KG1 (cell line): ENCODE data around the gene ATP6V0A1.

Experiments used
- DNase-seq: peaks from one replicate; lab custom pipeline; 2025; lab: John Stamatoyannopoulos, UW

ATP6V0A1 gene

GRCh38 chr17:42562388-42563142 is 103.9 kb downstream of the ATP6V0A1 start:
- DNase-seq, result no peak

DNA sequence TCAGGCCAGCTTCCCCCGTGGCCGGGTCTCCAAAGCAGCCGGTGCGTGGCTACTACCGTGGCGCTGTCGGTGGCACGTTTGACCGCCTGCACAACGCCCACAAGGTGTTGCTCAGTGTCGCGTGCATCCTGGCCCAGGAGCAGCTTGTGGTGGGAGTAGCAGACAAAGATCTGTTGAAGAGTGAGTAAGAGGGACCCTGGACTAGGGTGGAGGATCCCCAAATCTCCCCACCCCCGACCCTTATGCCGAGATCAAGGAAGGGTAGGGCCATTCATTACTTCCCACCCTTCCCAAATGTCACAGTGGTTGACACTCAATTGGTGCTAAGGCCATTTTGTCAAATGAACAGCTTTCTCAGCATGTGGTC is 104.4 kb downstream of the ATP6V0A1 start:
- no peak for DNase-seq

DNA sequence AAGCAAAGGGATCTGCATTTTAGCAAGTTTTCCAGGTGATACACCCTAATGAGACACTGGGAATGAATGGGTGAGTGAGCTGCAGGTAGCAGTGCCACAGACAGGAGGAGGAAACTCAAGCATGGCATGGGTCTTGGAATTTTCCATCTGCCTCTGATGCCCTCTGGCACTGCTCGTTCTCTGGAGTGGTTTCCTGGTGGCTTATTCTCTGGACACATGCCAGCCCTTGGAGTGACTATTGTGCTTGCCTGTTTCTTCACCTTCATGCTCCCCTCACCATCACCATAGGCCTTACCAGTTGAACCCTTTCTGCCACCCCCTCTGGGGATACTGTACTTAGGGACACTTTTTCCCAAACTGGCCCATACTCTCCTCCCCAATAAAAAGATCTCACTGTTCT is 104.9 kb downstream of the ATP6V0A1 start:
- DNase-seq, result no peak

DNA sequence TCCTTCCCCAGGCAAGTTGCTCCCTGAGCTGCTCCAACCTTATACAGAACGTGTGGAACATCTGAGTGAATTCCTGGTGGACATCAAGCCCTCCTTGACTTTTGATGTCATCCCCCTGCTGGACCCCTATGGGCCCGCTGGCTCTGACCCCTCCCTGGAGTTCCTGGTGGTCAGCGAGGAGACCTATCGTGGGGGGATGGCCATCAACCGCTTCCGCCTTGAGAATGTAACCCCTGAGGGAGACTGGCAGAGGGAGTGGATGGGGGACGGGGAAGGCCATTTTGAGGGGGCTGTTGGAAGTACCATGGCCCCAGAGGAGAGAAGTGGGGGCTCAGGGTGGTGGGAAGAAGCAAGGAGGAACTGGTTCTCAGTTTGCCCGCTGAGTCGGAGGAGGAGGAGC is 105.3 kb downstream of the ATP6V0A1 start:
- no peak for DNase-seq

GRCh38 chr17:42564815-42565522 is 106.3 kb downstream of the ATP6V0A1 start:
- DNase-seq, result no peak

DNA sequence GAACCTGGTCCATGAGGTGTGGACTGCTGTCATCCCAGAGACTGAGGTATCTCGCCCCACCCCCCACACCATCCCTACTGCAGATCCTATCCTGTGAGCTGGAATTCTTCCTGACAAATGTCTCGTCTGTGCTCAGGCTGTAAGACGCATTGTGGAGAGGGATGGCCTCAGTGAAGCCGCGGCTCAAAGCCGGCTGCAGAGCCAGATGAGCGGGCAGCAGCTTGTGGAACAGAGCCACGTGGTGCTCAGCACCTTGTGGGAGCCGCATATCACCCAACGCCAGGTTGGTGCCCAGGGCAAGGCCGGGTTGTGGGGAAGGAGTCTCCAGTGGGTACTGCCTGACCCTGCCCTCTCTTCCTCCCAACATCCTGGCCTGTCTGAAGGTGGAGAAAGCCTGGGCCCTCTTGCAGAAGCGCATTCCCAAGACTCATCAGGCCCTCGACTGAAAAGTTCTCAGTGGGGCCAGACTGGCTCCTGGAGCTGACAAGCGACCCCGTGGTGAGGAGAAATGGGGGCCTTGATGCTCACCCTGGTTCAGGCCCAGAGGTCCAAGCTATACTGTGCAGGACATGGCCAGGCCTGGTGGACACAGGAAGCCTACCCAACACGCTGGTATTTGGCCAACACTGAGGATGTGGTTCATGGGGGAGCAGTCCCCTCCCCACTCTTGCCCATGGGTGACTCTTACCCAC is 107.0 kb downstream of the ATP6V0A1 start:
- DNase-seq, result no peak

GRCh38 chr17:42566215-42566882 is 107.7 kb downstream of the ATP6V0A1 start:
- no peak for DNase-seq

- DNase-seq, result peak; percentile 86
Measured at GRCh38 chr17:42566883-42567573, 108.3 kb downstream of the ATP6V0A1 start, which contains the start of gene MLX. Gene MLX (plus strand): TSS chr17:42567100. CDS start chr17:42567125, 25 bp downstream.

DNA sequence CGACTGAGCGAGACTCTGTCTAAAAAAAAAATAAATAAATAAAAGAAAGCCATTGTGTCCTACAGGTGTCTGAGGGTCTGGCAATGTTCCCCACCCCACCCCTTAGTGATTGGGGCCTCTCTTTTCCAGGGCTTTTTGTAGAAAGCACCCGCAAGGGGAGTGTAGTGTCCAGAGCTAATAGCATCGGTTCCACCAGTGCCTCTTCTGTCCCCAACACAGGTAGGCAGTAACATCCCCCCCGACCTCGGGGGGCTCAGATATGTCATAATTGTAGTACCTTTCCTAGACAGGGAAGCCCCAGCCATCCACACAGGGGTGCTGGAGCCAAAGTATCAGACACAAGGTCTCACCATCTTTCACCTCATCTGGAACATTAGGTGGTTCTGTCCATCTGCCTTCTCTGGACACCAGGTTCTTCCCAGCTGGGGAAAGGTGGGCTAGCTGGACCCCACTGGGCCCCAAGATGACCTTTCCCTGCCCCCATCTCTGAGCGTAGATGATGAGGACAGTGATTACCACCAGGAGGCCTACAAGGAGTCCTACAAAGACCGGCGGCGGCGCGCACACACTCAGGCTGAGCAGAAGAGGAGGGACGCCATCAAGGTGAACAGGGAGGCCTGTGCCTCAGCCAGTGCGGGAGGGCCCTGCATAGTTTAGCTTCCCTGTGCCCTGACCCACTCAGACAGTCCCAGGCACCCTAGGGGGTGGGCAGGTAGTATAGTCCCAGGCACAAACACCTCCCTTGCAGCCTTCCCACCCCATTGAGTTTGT is 109.8 kb downstream of the ATP6V0A1 start:
- DNase-seq, result no peak

DNA sequence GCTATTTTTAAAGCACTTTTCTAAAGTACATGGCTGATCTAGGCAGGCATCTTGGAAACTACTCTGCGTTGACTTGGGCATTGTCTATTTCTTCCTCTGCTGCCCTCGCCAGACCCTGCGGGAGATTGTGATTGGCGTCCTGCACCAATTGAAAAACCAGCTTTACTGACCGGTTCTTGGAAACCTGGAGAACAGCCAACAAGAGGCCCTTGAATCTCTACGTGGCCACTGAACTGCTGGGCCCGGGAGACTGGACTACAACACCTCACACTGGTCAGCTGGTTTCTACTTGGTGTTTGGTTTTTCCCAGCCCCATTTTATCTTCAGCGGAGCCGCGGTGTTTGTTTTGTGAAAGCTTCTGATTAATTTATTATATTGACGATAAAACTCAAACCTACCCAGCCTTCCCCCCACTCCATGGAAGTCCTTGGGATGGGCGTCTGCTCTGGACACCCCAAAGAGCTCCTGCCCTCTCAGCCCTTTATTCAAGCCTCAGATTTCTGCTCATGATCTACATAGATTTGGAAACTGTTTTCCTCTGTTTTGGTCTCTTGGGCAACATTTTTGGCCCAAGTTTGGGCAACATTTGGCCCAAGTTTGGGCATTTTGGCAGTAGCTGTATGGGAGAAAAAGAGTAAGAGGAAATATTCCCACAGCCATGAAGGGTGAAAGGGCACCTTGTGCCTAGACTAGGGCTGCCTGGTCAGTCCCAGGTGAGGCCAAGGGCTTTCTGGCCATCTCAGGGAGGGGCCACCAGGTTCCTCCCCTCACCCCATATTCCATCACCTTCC is 113.0 kb downstream of the ATP6V0A1 start:
- DNase-seq, result no peak
